ENCODE data around the gene GJC2. TPM values are rescaled to one million over a fixed set of nuclear protein-coding genes. Genes with fewer than 3 reads are reported as not detected.

GJC2 gene
- total RNA-seq, 1 experiment from 2014 or later: not detected

DNA sequence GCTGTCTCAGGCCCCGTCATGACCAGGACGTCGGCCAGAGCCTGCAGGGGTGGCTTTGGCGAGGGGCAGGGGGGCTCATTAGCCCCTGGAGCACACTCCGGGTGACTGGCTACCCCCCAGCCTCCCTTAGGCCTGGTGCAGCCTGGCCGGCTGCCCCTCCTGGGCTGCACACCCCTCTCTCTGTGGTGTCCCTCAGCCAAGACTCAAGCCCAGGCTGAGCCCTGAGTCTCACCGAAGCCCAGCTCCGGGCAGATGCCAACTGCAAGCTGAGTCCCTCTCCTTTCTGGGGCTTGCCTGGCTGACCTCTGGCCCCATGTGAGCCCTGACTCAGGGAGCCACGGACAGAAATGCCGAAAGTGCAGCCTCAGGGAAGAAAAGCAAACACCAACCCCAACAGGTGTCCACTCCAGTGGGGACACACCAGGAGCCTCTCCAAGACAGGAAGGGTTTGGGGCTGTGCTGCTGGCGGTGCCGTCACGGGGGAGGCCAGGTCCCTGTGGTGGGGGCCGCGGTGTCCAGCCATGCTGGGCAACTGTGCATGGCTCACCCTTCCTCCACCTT, 10.6 kb downstream of the GJC2 start:
- H3K27ac ChIP-seq (ENCODE audit: low read length): no peak overlapping the region
- no peaks in the 10 kb centered on the region for H4K20me1 ChIP-seq (ENCODE audit: insufficient read depth, low read depth, low read length)
- H3K79me2 ChIP-seq (ENCODE audit: low read length): no peaks in the 10 kb centered on the region
- H3K9me3 ChIP-seq (ENCODE audit: low read length): no peaks in the 10 kb centered on the region
- no peak overlapping the region for H3K4me2 ChIP-seq (ENCODE audit: low read depth, low read length, poor library complexity, severe bottlenecking)
- H2AFZ ChIP-seq (ENCODE audit: low read length): no peak overlapping the region
- H3K4me1 ChIP-seq (ENCODE audit: low read length): peaks cover 10% of the 10 kb centered on the region
- no peak for DNase-seq
- H3K27me3 ChIP-seq (ENCODE audit: low read length): no peaks in the 10 kb centered on the region
- H3K4me3 ChIP-seq (ENCODE audit: low read length): no peak overlapping the region
- no peaks in the 10 kb centered on the region for H3K9me2 ChIP-seq (replicated peaks; ENCODE audit: insufficient read depth, low read length)
- H3K36me3 ChIP-seq (ENCODE audit: insufficient read depth, low read length): no peaks in the 10 kb centered on the region
- H3K9ac ChIP-seq (ENCODE audit: low read length): no peak overlapping the region

DNA sequence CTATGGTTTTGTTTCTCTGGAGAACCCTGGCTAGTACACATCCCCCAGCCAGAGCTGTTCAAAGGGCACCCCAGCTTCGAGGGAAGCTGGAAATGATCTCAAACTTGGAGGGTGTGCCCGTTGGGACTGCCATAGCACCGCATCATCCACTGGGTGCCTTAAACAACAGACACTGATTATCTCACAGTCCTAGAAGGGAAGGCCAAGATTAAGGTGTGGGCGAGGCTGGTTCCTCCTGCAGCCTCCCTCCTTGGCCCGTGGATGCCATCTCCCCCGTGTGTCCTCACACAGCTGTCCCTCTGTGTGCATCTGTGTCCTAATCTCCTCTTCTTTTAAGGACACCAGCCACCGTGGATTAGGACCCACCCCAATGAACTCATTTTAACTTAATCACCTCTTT, 11.6 kb downstream of the GJC2 start:
- no peak for DNase-seq
- no peaks in the 10 kb centered on the region for H3K36me3 ChIP-seq (ENCODE audit: insufficient read depth, low read length)
- H3K4me1 ChIP-seq (ENCODE audit: low read length): peaks cover 11% of the 10 kb centered on the region
- H3K9ac ChIP-seq (ENCODE audit: low read length): 0 out of 2 replicates have a peak overlapping the region, but pooled peaks have one; percentile 20
- no peak overlapping the region for H3K4me3 ChIP-seq (ENCODE audit: low read length)
- H3K4me2 ChIP-seq (ENCODE audit: low read depth, low read length, poor library complexity, severe bottlenecking): no peak overlapping the region
- H4K20me1 ChIP-seq (ENCODE audit: insufficient read depth, low read depth, low read length): no peaks in the 10 kb centered on the region
- H3K79me2 ChIP-seq (ENCODE audit: low read length): no peaks in the 10 kb centered on the region
- H3K9me2 ChIP-seq (replicated peaks; ENCODE audit: insufficient read depth, low read length): no peaks in the 10 kb centered on the region
- H3K27me3 ChIP-seq (ENCODE audit: low read length): no peaks in the 10 kb centered on the region
- no peaks in the 10 kb centered on the region for H3K9me3 ChIP-seq (ENCODE audit: low read length)
- H2AFZ ChIP-seq (ENCODE audit: low read length): no peak overlapping the region
- H3K27ac ChIP-seq (ENCODE audit: low read length): no peak overlapping the region

- Histone ChIP-seq H3K4me2 (ENCODE audit: low read depth, low read length, poor library complexity, severe bottlenecking) (no peak overlapping the region), H3K27ac (ENCODE audit: low read length) (no peak overlapping the region), H3K9ac (ENCODE audit: low read length) (0 out of 2 replicates have a peak overlapping the region, but pooled peaks have one; percentile 20), H3K9me3 (ENCODE audit: low read length) (no peaks in the 10 kb centered on the region), H3K9me2 (replicated peaks; ENCODE audit: insufficient read depth, low read length) (no peaks in the 10 kb centered on the region), H3K4me1 (ENCODE audit: low read length) (peaks cover 16% of the 10 kb centered on the region), H4K20me1 (ENCODE audit: insufficient read depth, low read depth, low read length) (no peaks in the 10 kb centered on the region), H3K27me3 (ENCODE audit: low read length) (no peaks in the 10 kb centered on the region), H3K36me3 (ENCODE audit: insufficient read depth, low read length) (no peaks in the 10 kb centered on the region), H3K79me2 (ENCODE audit: low read length) (no peaks in the 10 kb centered on the region), H3K4me3 (ENCODE audit: low read length) (no peak overlapping the region), H2AFZ (ENCODE audit: low read length) (no peak overlapping the region)
- DNase-seq: no peak
Observed at GRCh38 chr1:228161866-228162265, 12.1 kb downstream of the GJC2 start.

- no peaks in the 10 kb centered on the region for H3K36me3 ChIP-seq (ENCODE audit: insufficient read depth, low read length)
- DNase-seq: no peak
- no peak overlapping the region for H3K27ac ChIP-seq (ENCODE audit: low read length)
- no peaks in the 10 kb centered on the region for H3K79me2 ChIP-seq (ENCODE audit: low read length)
- H3K27me3 ChIP-seq (ENCODE audit: low read length): no peaks in the 10 kb centered on the region
- H3K4me1 ChIP-seq (ENCODE audit: low read length): peaks cover 17% of the 10 kb centered on the region
- no peaks in the 10 kb centered on the region for H4K20me1 ChIP-seq (ENCODE audit: insufficient read depth, low read depth, low read length)
- no peak overlapping the region for H3K9ac ChIP-seq (ENCODE audit: low read length)
- H2AFZ ChIP-seq (ENCODE audit: low read length): no peak overlapping the region
- H3K4me3 ChIP-seq (ENCODE audit: low read length): no peak overlapping the region
- H3K4me2 ChIP-seq (ENCODE audit: low read depth, low read length, poor library complexity, severe bottlenecking): no peak overlapping the region
- H3K9me3 ChIP-seq (ENCODE audit: low read length): no peaks in the 10 kb centered on the region
- no peaks in the 10 kb centered on the region for H3K9me2 ChIP-seq (replicated peaks; ENCODE audit: insufficient read depth, low read length)
Observed at GRCh38 chr1:228162286-228163006, 12.7 kb downstream of the GJC2 start.

- H2AFZ ChIP-seq (ENCODE audit: low read length): no peak overlapping the region
- no peak overlapping the region for H3K27ac ChIP-seq (ENCODE audit: low read length)
- H3K79me2 ChIP-seq (ENCODE audit: low read length): no peaks in the 10 kb centered on the region
- H3K27me3 ChIP-seq (ENCODE audit: low read length): no peaks in the 10 kb centered on the region
- H3K4me3 ChIP-seq (ENCODE audit: low read length): no peak overlapping the region
- no peaks in the 10 kb centered on the region for H3K9me3 ChIP-seq (ENCODE audit: low read length)
- H3K4me1 ChIP-seq (ENCODE audit: low read length): peaks cover 17% of the 10 kb centered on the region
- no peaks in the 10 kb centered on the region for H3K9me2 ChIP-seq (replicated peaks; ENCODE audit: insufficient read depth, low read length)
- no peaks in the 10 kb centered on the region for H4K20me1 ChIP-seq (ENCODE audit: insufficient read depth, low read depth, low read length)
- no peak overlapping the region for H3K4me2 ChIP-seq (ENCODE audit: low read depth, low read length, poor library complexity, severe bottlenecking)
- no peaks in the 10 kb centered on the region for H3K36me3 ChIP-seq (ENCODE audit: insufficient read depth, low read length)
- H3K9ac ChIP-seq (ENCODE audit: low read length): no peak overlapping the region
- no peak for DNase-seq
Observed at GRCh38 chr1:228163007-228163753, 13.4 kb downstream of the GJC2 start.

DNA sequence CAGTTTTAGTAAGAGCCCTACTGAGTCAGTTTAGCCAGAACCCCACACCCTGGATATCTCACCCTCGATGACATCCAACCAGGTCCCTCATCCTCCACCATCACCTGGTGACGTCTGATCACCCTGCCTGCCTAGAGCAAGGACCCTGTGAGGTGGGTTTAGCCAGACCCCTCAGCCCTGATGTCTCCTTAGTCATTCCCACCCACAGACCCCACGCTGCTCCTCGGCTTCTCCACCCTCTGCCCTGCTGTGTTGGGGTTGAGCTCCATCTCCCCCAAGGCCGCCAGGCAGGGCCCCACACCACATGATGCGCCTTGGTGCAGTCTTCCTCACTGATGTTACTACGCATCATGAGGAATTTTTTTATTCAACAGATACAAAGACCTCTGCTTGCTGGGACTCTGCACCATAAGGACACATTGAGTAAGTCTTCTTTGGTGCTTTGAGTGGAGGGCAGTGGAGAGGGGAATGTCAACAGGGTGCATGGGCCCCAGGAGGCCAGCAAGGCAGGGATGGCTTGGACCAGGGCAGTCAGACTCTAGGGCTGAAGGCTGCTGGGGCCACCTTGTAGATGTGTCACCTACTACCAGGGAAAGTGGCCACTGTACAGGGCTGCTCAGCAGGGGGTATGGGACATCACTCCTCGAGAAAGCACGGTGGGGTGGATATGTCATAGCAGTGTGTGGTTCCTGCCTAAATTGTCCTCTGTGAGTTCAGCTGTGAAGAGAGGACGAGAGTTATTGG, 14.2 kb downstream of the GJC2 start:
- Histone ChIP-seq H3K27ac (ENCODE audit: low read length) (no peak overlapping the region), H3K4me3 (ENCODE audit: low read length) (no peak overlapping the region; the same call in 1 of the 2 replicates), H3K4me2 (ENCODE audit: low read depth, low read length, poor library complexity, severe bottlenecking) (peak overlapping the region; percentile 98), H2AFZ (ENCODE audit: low read length) (no peak overlapping the region), H3K4me1 (ENCODE audit: low read length) (peaks cover 17% of the 10 kb centered on the region), H3K9ac (ENCODE audit: low read length) (0 out of 2 replicates have a peak overlapping the region, but pooled peaks have one; percentile 80), H3K9me3 (ENCODE audit: low read length) (no peaks in the 10 kb centered on the region), H3K79me2 (ENCODE audit: low read length) (no peaks in the 10 kb centered on the region), H3K9me2 (replicated peaks; ENCODE audit: insufficient read depth, low read length) (no peaks in the 10 kb centered on the region), H3K36me3 (ENCODE audit: insufficient read depth, low read length) (no peaks in the 10 kb centered on the region), H3K27me3 (ENCODE audit: low read length) (no peaks in the 10 kb centered on the region), H4K20me1 (ENCODE audit: insufficient read depth, low read depth, low read length) (no peaks in the 10 kb centered on the region)
- no peak for DNase-seq

GRCh38 chr1:228164561-228165371, 15.0 kb downstream of the GJC2 start:
- H2AFZ ChIP-seq (ENCODE audit: low read length): no peak overlapping the region; the same call in 1 of the 2 replicates

More at GRCh38 chr1:228164561-228165371, 15.0 kb downstream of the GJC2 start:
- Histone ChIP-seq H4K20me1 (ENCODE audit: insufficient read depth, low read depth, low read length) (no peaks in the 10 kb centered on the region), H3K79me2 (ENCODE audit: low read length) (no peaks in the 10 kb centered on the region), H3K36me3 (ENCODE audit: insufficient read depth, low read length) (no peaks in the 10 kb centered on the region), H3K9me2 (replicated peaks; ENCODE audit: insufficient read depth, low read length) (no peaks in the 10 kb centered on the region), H3K4me1 (ENCODE audit: low read length) (peaks cover 17% of the 10 kb centered on the region), H3K27me3 (ENCODE audit: low read length) (no peaks in the 10 kb centered on the region), H3K27ac (ENCODE audit: low read length) (0 out of 2 replicates have a peak overlapping the region, but pooled peaks have one; percentile 31), H3K9me3 (ENCODE audit: low read length) (no peaks in the 10 kb centered on the region), H3K4me2 (ENCODE audit: low read depth, low read length, poor library complexity, severe bottlenecking) (peak overlapping the region; percentile 98), H3K9ac (ENCODE audit: low read length) (peak overlapping the region; percentile 80), H3K4me3 (ENCODE audit: low read length) (peak overlapping the region; percentile 70)
- no peak for DNase-seq
